Measurements from ENCODE around the gene LRRC4. TPM values are rescaled to one million over a fixed set of nuclear protein-coding genes. Genes with fewer than 3 reads are reported as not detected.
A peak's percentile ranks its signal among the peaks of the same experiment; 100 is the strongest.

Gene LRRC4
- total and polyA plus RNA-seq, 8 donors = 0.45 to 61.8 (median 1.1) TPM; not detected in 1

DNA sequence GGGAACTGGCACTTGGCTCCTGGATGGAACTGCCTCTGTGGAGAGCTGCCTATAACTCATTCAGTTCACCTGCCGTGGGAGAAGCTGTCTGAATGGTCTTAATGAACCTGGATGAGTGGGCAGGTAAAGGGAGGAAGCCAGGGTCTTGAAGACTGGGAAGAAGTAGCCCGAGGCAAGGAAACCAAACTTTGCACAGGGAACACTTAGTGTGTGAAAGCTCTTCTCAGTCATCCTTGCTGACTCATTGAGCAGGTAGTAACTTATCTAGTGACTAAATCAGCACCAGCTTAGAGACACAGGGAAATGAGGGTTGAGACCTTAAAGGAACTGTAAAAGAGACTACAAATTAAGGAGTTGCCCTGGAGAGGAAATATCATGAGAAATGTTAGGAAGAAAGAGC, 9.9 kb downstream of the LRRC4 start:
- Histone ChIP-seq H3K27ac (no peak overlapping the region), H3K9me3 (no peaks in the 10 kb centered on the region), H3K27me3 (no peaks in the 10 kb centered on the region), H3K4me3 (no peak overlapping the region), H3K4me1 (peaks cover 19 to 60% (median 26%) of the 10 kb centered on the region in 4 donors), H3K36me3 (peaks cover 6 to 29% (median 12%) of the 10 kb centered on the region in 4 donors)
- intact Hi-C loops (cut with DNase I; ENCODE audit: low total_unique reads) = no loop called here
- TF ChIP-seq POLR2A (IDR thresholded peaks at IDR 0.05) = no peak
- 85 to 96% (median 89%) methylated on average over 2 of the region's 2 CpGs for WGBS, 5 donors
- no peak for DNase-seq

DNA sequence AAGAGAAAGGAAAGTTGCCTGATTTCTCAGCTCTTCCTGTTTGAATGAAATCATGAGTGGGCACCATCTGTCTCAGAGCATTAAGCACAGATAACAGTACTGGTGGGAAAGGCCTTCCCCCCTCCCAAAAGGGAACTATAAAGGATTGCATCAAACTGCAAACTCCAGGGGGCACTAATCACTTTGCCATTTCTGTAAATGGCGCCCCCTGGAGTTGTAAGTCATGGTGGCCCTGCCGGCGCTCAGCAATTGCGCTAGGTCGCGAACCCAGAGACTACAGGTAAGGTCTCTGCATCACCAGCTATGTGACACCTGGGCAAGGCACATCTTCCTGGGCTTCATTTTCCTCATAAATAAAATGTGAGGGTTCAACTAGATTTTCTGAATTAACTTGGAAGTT, 11.1 kb downstream of the LRRC4 start:
- TF ChIP-seq POLR2AphosphoS5 (IDR thresholded peaks at IDR 0.05) (no peak), POLR2A (IDR thresholded peaks at IDR 0.05) (no peak), EP300 (IDR thresholded peaks at IDR 0.05) (no peak)
- TF ChIP-seq, protein P1, sequence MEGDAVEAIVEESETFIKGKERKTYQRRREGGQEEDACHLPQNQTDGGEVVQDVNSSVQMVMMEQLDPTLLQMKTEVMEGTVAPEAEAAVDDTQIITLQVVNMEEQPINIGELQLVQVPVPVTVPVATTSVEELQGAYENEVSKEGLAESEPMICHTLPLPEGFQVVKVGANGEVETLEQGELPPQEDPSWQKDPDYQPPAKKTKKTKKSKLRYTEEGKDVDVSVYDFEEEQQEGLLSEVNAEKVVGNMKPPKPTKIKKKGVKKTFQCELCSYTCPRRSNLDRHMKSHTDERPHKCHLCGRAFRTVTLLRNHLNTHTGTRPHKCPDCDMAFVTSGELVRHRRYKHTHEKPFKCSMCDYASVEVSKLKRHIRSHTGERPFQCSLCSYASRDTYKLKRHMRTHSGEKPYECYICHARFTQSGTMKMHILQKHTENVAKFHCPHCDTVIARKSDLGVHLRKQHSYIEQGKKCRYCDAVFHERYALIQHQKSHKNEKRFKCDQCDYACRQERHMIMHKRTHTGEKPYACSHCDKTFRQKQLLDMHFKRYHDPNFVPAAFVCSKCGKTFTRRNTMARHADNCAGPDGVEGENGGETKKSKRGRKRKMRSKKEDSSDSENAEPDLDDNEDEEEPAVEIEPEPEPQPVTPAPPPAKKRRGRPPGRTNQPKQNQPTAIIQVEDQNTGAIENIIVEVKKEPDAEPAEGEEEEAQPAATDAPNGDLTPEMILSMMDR (IDR thresholded peaks at IDR 0.05) = no peak
- intact Hi-C loops (cut with DNase I; ENCODE audit: low total_unique reads) = no loop called here
- no peak for DNase-seq
- H3K4me1 ChIP-seq = peaks cover 17 to 48% (median 21%) of the 10 kb centered on the region in 4 donors
- H3K9me3 ChIP-seq = no peaks in the 10 kb centered on the region
- H3K27me3 ChIP-seq = no peaks in the 10 kb centered on the region
- 89 to 94% (median 90%) methylated on average over 6 of the region's 6 CpGs for WGBS, 5 donors
- H3K36me3 ChIP-seq = peaks cover 6 to 30% (median 12%) of the 10 kb centered on the region in 4 donors
- no peak overlapping the region for H3K4me3 ChIP-seq
- no peak overlapping the region for H3K27ac ChIP-seq

DNA sequence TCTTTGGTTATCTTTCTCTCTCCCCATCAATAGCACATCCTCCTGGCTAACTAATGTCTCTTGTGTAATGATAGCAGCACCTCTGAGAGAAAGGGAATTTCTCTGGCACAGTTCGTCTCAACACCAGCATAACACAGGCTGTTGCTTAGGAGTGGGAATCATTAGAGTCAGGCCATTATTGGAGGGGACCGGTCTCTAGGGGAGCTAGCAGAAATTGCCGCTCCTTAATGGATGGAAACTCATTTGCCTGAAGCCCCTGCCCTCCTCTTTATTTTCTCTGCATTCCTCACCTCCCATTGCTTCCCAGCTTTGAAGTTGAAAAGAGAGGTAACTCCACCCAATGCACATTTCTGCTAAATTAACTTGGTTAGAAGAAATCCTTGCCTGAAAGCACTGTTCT, 11.9 kb downstream of the LRRC4 start:
- no peak for DNase-seq
- Histone ChIP-seq H3K4me3 (no peak overlapping the region), H3K27ac (no peak overlapping the region), H3K27me3 (no peaks in the 10 kb centered on the region), H3K9me3 (no peaks in the 10 kb centered on the region), H3K36me3 (peaks cover 6 to 33% (median 13%) of the 10 kb centered on the region in 4 donors), H3K4me1 (peaks cover 17 to 48% (median 21%) of the 10 kb centered on the region in 4 donors)
- 87 to 95% (median 92%) methylated on average over 3 of the region's 3 CpGs for WGBS, 5 donors
- TF ChIP-seq POLR2A (IDR thresholded peaks at IDR 0.05) (no peak), POLR2AphosphoS5 (IDR thresholded peaks at IDR 0.05) (no peak), EP300 (IDR thresholded peaks at IDR 0.05) (no peak)
- intact Hi-C loops (cut with DNase I; ENCODE audit: low total_unique reads) = no loop called here

DNA sequence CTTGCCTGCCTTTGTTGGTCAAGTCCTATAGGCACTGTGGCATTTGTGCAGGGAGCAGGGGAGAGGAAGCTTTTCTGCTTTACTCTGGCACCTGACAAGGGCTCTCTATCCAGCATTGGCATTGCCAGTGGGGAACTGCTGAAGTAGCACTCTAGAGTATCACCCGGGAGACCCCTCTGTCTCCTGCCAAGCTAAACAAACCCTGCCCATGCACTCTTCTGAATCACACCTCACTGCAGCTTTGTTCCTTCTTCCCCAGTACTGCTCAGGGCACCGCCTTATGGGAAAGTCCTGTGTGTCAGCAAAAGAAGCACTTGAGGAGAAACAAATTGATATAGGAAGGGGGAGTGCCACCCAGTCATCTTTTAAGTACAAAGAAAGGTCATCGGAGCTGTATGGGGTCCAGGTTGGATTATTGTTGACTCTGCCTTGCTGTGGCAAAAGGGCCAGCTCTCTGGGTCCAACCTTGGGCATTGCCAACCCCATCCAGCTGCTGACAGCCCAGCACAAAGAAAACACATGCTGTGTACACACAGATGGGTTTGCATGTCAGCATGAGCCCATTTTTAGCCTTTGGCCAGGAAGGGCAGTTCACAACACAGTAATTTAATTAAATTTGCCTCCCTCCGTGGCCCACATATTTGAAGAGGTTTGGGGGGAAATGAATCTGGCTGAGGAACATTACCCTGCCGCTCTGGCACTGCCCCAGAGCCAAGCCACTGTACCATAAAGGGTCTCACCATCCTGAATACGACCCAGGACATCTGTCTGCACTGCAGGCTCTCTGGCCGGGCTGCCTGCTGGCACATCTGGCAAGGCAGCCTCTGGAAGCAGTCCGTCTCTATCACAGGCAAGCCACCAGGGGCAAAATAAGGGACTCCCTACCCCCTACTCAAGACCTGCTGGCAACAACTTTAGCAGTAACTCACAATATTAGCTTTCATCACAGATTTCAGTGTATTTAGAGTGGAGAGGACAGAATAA, 13.1 kb downstream of the LRRC4 start:
- intact Hi-C loops (cut with DNase I; ENCODE audit: low total_unique reads) = no loop called here
- 61 to 71% (median 65%) methylated on average over 7 to 8 of the region's 8 CpGs for WGBS, 5 donors
- Histone ChIP-seq H3K27me3 (no peaks in the 10 kb centered on the region), H3K4me3 (no peak overlapping the region), H3K9me3 (no peaks in the 10 kb centered on the region), H3K27ac (peak overlapping the region; percentile 18 to 70 (median 28)), H3K36me3 (peaks cover 6 to 34% (median 14%) of the 10 kb centered on the region in 4 donors), H3K4me1 (peaks cover 17 to 44% (median 21%) of the 10 kb centered on the region in 4 donors)
- peak in 1 of 3 donors; percentile 61 for TF ChIP-seq POLR2AphosphoS5 (IDR thresholded peaks at IDR 0.05)
- no peak for TF ChIP-seq EP300 (IDR thresholded peaks at IDR 0.05)
- peak; percentile 42 to 64 for DNase-seq

DNA sequence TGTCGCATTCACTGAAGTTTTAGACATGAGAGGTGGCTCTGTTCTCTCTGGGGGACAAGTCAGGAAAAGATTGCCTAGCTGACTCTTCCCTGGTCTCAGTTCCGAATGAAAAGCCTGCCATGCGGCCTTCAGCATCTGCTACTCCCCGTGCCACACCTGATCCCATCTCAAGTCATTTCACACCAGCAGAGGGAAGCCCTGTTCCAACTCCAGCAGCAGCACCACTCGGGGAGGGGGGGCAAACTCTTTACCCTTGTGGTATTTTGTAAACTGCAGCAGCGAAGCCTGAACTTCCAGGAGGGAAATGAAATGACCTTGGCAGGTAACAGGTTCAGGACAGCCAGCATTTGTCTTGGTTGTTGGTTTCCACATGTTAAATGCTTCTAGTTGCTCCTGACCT, 13.8 kb downstream of the LRRC4 start:
- Histone ChIP-seq H3K27me3 (no peaks in the 10 kb centered on the region), H3K27ac (peak overlapping the region in 3 of 5 donors; percentile 28 to 70 (median 44)), H3K36me3 (peaks cover 6 to 41% (median 18%) of the 10 kb centered on the region in 4 donors), H3K9me3 (no peaks in the 10 kb centered on the region), H3K4me3 (no peak overlapping the region), H3K4me1 (peaks cover 17 to 37% (median 21%) of the 10 kb centered on the region in 4 donors)
- intact Hi-C loops (cut with DNase I; ENCODE audit: low total_unique reads) = no loop called here
- TF ChIP-seq EP300 (IDR thresholded peaks at IDR 0.05) = no peak
- TF ChIP-seq, protein P1 (IDR thresholded peaks at IDR 0.05) = peak in 1 of 7 experiments; percentile 21
- DNase-seq = peak in 1 of 2 donors; percentile 56
- 49 to 67% (median 59%) methylated on average over 6 of the region's 6 CpGs for WGBS, 5 donors

All from stomach (tissue), 9 donors.